Right renal pelvis (tissue), 4 donors: ENCODE measurements around the gene GRIA4. TPM values are rescaled to one million over a fixed set of nuclear protein-coding genes. Genes with fewer than 3 reads are reported as not detected.
"Not testable (repeated sequence)": the region's sequence is repeated elsewhere in the genome, so short reads cannot be mapped to it uniquely, and the experiment has no call there.

ENCODE experiments used
- DNase-seq, 4 donors: peaks; one replicate each; pipeline ENCODE4 v3.0.0-alpha.2; 2013; ENCODE audit warnings: low read depth in 4 of 4, low spot score in 3 of 4, missing footprints in 1 of 4
- polyA plus RNA-seq, 4 donors: library from polyadenylated mRNA; unstranded; fragments of 120-200 nt; gene quantifications; one replicate each; pipeline ENCODE4 v1.2.1, GENCODE V29; 2013; ENCODE audit not compliant: insufficient read length in 4 of 4

GRIA4 gene
- polyA plus RNA-seq, 4 donors = 0.45 to 1.3 (median 1.0) TPM

DNA sequence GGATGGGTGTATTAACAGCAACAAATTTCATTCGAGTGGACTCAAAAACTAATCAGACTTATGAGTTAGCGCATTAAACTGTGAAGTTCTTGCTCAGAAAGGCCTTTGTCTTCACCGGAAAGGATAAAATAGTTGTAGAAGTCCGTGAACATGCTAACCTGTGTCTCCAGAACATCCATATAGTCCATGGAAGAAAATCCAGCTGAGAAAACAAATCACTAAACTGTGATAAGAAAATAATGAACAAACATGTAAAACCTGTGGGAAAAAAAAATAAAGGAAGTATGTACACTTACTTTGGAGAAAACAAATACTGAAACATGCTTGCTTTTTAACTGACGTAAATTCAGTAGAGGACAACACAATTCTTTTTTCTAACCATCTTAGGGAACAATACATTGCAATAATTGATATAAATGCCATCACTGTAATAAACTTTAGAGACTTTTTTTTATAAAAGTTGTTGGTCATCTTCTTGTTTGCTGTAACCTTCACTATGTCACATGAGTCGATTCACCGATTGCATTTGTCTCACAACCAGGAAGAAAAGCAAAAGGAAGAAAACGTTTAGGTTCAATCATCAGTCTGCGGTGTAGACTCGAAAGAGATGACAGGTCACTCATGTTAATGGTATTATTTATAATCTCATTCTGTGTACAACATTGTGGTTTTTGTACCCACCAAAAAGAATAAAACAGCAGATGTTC lies 370.3 kb downstream of the GRIA4 start:
- no peak for DNase-seq

DNA sequence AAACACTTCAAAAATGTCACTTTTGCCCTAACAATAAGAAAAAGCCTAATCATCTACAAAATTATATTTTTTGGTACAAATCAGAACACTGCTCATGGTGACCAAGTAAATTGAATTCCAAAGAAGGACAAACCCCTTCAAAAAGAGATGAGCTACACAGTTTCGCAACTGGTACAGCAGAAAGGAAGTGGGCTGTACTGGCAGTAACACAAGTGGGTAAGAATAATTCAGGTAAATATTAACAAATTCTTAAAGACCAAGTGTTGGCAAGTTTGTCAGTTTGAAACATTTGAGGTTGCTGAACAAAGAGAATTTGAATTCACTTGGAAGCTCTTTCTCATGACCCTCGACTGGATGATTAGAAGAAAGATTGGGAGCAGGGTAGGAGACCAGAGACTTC lies 376.7 kb downstream of the GRIA4 start:
- no peak for DNase-seq

DNA sequence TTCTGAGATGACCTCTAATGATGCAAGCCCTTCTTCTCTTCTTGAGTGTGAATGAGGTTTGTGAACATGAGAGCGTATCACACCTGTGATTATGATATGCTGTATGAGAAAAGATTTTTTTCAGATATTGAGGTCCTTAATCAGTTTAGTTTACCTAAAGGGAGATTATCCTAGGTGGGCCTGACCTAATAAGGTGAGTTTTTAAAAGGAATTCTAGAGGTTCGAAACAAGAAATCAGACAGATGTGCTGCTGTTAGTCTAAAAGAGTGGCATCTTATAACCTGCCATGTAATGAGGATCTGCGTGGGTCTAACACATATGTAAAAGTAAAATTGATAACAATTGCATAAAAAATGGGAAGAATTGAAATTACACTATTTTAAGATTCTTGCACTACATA lies 378.3 kb downstream of the GRIA4 start:
- no peak for DNase-seq

DNA sequence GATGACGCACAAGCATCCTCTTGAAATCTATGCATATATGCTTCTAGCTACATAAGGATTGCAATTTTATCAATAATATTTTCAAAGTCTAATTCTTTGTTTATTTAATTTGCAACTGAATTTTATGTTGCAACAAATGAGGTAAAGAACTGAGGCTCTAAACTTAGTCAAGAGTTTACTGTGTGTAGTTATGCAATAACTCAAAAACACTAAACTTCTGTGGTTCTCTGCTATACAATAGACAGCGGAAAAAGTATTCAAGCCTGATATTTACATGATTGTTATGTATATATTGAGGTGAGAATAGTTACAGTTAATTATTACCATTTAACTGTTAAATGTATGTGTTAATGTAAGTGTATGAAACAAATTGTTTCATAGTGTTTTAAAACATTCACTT lies 379.3 kb downstream of the GRIA4 start:
- no peak for DNase-seq

DNA sequence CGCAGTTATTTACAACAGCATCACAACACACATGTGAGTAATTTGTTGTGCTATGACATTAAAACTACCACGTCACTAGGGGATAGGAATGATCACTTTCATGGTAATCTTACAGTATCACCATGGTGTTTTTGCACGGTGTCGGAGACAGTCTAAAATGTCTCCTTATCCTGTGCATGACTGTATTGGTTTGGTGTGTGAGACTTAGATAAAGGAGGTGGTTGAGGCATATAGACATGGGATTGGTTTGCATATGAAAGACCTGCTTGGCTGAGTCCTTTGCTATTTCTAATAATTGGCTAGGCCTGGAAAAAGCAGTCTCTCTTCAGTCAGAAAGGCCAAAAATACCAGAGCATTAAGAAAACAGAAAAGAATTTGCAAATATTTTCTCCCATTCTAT lies 382.0 kb downstream of the GRIA4 start:
- DNase-seq = no peak

DNA sequence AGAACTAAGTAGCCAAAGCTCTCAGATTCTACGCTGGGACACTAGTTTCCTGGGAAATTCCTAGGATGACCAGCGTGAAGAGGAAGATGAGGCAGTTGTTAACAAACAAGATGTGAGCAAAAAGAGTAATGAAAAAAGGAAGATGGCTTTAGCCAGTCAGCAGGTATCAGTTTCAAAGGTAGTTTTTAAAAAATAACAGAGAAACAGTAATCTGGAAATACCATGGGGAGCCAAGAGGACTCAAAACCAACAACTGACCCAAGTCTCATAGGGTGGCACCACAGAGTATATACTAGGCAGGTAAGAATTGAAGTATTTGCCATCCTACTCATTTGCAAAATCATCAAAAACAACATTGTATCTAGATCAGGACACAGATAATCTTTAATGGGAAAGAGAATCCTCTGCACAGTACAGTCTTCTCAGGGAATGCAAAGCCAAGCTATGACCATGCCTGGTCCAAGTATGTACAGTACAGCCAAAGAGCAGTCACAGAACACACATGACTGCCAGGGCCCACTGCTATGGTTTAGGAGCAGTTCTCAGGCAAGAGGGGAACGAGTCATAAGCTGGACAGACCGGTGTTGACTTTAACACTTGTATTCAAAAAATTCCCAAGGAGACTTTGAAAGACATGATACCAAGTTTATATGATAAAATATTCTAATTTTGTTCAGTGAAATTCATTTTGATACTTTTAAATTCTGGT lies 391.6 kb downstream of the GRIA4 start:
- DNase-seq = no peak

DNA sequence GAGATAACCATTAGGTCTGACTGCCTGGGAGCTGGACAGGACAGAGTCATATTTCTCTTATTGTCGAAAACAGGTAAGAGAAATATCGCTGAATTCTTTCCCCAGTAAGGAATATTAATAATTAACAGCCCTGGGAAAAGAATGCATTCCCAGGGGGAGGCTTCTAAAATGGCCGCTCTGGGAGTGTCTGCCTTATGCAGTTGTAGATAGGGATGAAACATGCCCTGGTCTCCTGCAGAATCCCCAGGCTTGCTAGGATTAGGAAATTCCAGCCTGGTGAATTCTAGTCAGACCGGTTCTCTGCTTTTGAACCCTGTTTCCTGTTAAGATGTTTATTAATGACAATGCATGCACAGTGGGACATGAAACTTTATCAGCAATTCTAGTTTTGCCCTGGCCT lies 393.2 kb downstream of the GRIA4 start:
- DNase-seq = not testable (repeated sequence)

DNA sequence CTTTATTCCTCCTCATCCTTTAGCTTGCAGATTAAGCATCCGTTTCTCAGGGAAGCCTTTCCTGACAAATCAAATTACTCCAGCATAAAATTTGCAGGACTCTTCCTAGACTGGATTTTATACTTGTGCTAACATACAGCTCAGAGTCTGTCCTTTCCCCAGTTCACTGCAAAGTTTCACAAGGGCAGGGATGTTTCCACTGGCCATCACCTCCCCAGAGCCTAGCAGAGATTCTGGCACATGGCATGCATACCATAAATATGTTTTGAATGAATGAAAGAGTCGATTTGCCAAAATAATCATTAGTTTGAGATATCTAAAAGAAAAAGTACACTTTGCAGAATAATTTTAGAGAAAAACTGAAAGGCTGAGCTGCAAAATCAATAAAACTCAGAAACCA lies 401.6 kb downstream of the GRIA4 start:
- DNase-seq = no peak

DNA sequence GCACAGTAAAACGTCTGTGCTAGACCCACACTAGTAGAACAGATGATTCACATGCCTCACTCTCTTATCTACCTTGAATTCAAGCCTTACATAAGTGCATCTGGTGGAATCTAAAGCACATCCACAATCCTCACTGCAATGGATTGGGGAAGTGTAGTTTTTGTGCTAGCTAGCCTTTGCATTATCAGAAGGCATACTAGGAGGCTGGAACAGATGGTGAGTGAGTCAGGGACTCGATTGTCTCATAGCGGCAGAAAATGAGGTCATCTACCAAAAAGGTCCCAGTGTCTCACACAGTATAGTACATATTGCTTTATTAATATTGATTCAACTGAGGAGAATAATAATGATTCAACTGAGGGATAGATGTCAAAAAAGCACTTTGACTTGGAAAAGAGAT lies 402.9 kb downstream of the GRIA4 start:
- DNase-seq = no peak

DNA sequence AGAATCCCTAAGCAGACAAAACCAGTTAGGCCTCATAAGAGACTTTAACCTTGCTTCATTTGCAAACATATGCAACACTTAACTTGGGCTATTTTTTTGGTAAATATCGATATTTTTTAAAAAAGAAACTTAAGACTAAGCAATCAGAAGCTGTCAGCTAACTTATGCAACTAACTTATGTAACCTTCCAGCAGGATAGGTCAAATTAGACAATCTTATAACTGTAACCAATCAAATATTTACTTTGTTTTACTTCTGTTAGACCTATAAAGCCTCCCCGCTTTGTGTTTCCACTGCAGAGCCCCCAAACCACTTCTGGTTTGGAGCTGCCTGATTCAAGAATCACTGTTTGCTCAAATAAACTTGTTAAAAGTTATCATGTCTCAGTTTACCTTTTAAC lies 404.2 kb downstream of the GRIA4 start:
- DNase-seq = no peak

DNA sequence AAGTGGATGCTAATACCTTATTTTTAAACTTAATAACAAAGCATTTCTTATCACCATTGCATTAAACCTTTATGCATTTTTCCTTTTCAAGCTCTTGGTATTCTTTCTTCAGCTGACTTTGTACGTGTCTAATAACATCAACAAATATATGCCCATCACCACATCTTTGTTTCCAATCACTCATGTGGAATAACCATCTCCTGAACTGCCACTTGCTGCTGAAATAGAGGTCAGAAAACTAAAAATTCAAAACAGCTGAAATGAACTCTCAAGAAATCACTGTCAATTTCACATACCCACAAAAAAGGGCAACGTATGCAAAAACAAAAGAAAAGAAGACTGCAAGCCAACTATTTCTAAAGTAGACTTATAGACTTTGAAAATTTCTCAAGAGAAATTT lies 404.7 kb downstream of the GRIA4 start:
- DNase-seq = no peak

DNA sequence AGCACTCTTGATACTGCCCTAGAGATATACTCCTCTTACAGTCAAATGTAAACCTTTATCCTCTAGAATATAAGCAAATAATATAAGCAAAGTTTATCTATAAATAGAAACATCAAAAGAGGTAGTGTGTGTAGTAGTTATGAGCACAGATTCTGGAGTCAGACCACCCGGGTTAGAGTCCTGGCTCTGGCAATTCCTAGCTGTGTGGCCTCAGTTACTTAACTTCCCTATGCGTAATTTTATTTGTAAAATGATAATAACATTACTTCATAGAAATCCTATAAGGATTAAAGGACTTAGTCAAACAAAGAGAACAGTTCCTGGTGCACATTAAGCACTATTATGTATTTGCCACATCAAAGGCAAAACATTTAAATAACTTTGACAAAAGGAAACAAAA lies 405.2 kb downstream of the GRIA4 start:
- no peak for DNase-seq

DNA sequence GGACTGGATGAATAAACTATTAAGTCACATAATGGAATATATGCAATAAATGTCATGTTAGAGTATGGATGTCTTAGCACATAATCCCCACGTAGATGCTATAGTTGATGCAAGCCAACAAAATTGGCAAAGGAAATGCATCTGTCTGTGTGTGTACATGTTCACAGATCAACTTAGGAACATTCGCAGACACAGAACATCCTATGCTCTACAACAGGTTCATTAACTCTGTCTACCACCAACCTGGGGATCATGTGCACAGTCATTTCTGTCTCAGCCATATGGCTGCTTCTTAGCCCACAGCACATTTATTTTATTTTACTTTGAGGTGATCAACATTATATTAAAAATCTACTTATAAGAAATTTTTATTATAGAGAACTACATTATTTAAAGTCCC lies 407.2 kb downstream of the GRIA4 start:
- DNase-seq = no peak

DNA sequence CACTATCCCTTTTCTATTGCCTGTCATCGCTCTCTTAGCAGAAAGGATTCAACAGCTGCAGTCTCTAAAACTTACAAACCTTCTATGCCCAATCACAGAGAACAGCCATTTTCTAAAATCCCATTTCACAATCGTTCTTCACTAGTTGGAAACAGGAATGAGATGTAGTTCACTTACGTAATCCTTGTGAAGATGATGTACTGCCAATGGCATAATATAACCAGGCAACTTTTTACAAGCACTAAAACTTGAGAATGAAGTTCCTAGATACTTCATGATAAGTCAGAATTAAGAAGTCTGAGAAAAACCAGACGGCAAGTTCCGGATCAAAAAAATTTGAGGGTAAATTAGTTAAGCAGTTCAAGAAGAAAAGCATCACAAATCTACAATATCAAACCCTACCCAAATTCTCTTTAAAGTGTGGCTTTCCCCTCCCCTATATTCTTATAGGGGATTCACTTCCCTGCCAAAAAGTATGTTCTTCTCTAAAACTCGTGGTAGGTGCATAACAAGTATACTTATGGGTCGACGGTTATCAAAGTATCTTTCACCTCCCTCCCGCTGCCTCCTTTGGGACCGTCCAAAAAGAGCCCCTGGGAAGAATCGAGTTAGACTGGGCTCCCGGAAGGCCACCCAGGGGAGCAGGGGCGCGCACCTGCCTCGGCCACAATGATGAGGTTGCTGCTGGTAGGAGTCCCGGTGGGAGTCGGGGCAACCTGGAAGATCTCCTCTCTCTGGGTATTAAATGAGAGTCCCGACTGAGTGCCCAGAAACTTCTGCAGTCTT lies 411.5 kb downstream of the GRIA4 start:
- DNase-seq = no peak

DNA sequence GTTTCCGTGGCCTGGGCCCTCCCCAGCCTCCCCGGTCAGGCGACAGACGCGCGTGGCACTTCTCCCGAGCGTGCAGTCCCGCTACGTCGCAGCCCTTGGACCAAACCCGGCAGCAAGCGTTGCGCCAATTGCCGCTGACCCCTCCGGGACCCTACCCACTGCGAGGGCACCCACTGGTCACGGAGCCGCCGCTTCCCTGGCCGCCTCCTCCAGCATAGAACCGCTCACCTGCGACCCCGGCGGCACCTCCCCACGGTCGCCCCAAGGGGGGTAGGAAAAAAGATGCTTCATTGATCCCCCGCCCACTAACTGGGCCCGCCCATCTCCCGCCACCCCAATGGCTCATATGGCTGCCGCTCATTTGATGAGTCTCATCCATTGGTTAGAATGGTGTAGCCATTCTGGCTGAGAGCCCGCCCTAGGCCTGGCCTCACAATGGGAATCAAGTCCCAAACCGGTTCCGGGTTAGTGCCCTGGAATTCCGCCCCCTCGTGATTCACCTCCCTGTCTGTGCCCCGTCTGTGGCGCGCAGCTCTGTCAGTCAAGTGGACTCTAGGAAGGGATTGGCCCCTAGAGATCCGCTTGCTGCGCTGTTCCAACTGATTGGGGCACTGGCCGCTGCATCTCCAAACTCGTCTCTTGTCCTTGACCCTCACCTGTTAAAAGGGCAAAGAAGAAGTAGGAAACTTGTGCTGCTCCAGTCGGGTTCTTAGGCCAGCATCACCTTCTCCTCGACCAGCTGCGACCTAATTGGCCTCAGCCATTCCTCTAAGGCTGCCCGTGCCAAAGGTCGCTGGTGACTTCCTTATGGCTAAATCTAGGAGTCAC lies 412.3 kb downstream of the GRIA4 start, which contains the start of gene MSANTD4:
TSS of gene MSANTD4 (minus strand) at position 274 of the 828 bp plus-strand sequence. CDS start 11,323 bp downstream, outside the sequence.
- DNase-seq = peak; percentile 94 to 98 (median 98)

DNA sequence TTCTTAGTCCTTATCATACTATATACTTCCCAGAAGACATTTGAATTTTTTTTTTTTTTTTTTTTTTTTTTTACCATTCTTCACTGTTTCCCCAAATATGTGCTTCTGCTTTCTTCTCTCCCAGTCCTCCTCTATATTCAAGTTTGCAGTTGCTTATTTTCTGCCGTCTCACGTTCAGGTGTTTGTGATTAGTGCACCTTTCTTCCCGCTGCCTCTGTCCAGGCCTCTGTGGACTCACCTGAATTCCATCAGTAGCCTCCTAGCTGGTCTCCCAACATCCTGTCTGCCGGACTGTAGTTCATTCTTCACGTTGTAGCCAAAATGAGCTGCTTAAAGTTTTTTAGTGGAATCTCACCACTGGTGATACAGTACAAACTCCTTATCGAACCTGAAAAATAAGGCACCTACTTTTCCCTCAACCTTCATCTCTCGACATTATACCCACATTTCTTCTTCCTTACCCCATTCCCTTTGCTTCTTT lies 413.0 kb downstream of the GRIA4 start:
- DNase-seq = no peak

DNA sequence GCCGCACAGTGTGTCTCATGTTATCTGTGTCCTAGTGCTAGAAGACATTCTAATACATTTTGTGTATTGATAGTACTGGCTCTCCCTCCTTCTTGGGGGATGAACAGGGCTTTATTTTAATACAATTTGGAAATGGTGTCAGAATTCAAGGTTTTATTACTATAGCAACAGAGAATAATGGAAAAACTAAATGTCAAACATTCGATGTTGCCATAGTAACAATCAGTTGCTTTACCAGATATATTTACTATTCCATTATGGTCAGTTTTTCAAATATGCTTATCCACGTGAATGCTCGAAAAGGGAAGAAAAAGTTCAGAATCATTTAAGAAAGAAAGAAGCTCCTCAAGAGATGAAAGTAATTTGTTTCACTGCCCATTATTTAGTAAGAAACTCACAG lies 420.7 kb downstream of the GRIA4 start:
- no peak for DNase-seq

DNA sequence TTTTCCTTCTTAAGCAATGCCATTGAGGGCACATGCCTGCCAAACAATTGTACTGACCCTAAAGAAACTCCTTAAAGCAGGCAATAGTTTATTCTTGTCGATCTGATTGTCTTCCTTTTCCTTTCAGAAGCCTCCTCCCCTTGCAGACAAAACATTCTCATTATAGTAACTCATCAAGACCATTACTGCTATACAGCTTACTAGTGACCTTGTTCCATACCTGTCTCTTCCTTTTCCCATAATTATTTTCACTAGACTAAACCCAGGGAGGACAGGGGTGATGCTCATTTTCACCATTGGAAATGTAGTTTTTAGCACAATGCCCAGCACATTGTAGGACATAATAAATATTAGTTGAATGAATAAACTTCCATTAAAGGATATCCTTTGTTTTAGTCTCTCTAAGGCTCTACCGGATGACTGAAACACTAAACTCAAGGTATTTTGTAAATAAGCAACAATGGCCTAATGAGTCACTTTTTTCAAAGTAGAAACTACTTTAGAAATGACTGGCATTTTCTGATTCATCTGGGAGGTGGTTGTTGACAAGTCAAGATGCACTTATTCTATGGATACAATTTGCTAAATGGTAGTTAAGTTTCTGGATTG lies 421.4 kb downstream of the GRIA4 start:
- DNase-seq = no peak
